HS-5 (cell line): ENCODE measurements around the gene TGFBR2.
"Not testable (repeated sequence)": the region's sequence is repeated elsewhere in the genome, so short reads cannot be mapped to it uniquely, and the experiment has no call there.

Experiments
- DNase-seq: peaks from one replicate; pipeline ENCODE4 v3.0.0-alpha.2; 2012; ENCODE audit warnings: low read depth

The TGFBR2 gene

DNA sequence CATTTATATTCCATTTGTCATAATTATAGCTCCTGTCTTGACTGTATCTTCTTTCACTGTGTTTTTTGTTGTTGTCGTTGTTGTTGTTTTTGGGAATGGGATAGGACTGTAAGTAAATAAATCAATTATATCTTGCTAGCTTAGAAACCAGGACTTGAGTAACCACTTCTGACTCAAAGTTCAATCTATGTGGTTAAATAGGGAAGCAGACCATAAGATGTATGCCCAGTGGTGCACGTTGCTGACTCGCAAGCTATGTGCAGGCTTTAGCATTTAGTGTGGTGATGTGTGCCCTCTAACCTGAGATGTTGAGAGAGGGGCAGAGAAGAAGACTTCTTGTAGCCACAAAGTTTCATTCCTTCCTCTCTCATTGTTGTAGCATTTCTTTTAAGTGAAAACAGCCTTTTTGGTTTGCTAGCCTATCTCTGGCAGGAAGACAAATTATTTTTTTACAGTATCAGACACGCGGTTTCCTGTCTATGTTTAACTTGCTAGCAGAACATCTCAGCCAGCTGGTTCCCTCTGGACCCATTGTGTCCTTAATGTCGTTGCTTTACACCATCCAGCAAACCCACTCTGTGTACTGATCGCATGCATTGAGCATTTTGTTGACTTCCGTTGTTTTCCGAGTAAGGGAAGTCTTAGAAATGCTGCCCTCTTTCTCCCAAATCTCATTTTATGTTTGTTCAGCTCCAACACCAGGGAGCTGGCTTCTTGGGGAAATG lies 52.1 kb downstream of the TGFBR2 start:
- DNase-seq: peak; percentile 80

DNA sequence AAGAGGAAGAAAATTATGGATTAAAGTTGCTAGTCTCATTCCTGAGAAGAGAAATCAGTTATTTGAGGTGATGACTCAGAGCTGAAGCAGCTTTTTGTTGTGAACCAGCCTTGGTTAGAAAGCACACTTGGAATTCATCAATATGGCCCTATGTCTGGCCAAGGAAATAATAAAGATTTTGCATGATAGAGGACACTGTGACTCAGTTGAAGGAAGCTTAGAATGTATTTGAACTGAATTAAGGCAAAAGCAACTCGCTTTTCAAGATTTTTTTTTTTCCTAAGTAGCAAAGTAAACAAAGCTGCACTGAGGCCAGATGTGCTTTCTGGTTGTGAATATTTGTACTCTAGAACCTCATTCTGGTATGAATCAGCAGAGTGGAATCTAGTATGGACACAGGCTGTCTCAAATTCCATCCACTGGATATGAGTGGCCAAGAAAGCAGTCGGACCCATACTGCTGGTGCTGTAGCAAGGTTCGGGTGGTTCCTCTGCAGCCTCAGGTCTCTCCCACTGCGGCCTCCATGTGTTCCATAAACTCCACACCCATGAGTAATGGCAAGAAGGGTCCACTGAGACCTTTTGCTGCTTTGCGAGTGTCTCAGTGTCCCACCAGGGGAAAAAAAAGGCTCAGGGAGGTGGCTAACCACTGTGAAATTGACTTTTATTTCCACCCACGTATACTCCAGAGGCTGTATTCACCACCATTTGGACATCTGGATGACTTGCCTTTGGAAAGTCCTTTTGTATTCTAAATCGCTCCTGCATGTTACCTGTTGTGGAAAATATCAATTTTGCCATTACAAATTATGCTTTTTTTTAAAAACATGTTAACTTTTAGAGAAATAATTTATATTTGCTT lies 53.1 kb downstream of the TGFBR2 start:
- DNase-seq: peak; percentile 94

DNA sequence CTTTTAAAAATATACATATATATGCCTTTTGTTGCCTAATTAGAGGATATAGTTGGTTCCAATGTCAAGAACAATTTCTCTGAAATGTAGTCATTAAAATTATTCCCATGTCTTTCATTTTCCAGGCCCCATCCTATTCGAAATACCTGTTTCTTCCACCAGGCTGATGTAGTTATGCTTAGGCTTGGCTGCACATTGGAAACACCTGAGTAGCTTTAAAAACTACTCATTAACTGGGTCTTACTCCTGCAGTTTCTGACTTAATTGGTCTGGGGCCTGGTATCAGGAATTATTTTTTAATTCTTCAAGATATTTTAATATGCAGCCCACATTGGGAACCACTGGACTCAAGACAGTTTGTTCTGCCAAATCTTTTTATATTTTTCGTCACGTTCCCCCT lies 53.7 kb downstream of the TGFBR2 start:
- DNase-seq: no peak

DNA sequence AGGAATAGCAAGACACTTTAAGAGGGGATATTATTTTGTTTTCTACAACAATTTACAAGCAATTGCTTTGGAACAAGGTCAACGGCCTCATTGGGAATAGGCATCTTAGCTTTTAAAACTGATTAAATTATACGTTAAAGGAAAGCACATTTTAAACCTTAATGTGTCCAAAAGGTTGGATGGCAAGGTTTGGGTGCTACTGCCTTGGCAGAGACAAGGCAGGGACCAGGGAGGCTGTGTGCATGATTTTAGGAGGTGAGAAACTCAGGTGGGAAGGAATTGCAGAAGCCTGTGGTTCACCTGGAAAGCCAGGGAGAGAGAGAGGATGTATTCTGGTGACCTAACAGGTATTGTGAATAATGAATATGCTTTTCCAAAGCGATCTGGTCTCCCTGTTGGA lies 54.3 kb downstream of the TGFBR2 start:
- no peak for DNase-seq

DNA sequence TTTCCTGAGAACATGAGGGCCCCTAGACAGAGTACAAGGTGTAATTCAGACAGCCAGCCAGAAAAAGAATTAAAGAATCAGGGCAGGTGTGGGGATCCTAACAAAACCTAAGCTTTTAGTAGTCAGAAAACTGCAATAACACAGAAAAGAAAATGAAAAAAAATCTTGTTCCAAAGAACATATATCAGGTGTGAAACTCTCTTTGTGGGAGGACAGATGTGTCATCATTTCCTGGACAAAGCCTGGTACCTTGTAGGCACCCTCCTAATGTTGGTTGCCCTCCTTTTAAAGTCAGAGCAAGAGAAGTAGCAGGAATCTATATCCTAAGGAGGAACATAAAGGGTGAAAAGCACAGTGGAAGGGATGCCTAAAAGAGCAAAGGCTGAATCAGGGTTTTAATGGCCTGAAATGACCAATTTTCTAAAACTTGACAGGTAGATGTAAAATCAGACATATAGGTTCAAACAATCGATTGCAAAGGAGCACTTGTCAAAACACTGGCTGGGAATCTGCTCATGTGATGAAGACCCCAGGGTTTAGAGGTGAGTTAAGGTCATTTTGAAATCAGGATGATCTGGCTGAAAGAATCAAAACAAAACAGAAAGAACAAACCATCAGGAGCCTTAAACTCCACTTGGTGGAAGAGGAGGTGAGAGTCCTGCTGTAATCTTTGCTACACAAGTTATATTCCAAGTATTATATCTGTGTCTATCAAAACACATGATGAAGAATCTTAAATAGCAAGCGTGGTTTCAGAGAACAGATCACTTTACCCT lies 54.9 kb downstream of the TGFBR2 start:
- DNase-seq: no peak

DNA sequence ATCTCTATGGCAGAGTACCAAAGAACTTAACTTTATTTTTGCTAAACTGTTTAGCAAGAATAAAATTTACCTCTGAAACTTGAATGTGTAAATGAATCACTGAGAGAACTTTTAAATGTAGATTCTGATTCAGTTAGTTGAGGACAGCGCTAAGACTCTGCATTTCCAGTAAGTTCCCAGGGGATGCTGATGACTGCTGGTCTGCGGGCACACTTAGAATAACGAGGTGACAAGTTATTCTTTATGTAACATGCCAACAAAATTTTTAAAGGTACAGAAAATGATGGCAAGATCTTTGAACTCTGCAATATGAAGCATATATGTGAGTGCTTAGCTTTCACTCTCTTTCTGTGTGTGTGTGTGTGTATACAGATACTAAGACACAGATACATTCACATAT lies 56.4 kb downstream of the TGFBR2 start:
- DNase-seq: no peak

DNA sequence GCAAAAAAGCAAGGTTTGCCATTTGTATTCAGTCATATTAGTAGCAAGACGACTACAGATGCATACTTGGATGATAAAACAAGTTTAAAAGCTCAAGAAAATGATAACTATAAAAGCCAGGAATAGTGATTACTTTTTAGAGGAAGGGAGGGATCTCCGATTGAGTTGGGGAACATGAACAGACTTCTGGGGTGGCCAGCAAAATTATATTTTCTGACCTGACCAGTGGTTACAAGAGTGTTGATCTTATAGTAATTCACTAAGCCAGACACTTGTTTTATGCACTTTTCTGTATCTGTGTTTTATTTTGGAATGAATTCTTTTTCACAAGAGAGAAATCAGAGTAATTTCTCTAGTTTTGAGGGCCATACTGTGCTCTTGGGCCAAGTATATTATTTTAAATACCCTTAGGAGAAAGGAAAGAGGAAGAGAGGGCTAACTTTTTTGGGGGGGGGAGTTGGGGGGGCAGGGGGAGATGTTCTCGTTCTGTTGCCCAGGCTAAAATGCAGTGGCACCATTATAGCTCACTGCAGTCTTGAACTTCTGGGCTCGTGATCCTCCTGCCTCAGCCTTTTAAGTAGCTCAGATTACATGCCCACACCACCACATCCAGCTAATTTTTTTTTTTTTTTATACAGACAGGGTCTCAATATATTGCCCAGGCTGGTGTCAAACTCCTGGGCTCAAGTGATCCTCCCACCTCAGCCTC lies 57.3 kb downstream of the TGFBR2 start:
- no peak for DNase-seq

DNA sequence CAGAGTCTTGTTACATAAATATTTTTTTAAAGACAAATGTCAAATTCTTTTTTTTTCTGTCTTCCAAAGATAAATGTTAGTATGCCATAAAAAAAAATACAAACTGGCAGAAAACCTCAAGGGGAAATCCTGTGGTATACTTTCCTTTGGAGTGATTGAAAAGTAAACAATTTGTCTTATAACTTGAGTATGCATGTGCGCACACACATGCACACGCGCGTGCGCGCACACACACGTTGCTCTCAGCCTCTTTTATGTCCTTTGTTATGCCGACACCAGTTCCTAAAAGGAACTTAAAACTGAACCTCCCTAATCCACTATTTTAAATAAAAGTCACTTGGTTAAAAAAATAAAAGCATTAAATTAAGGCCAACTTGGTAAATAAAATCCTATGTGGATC lies 58.1 kb downstream of the TGFBR2 start:
- DNase-seq: no peak

DNA sequence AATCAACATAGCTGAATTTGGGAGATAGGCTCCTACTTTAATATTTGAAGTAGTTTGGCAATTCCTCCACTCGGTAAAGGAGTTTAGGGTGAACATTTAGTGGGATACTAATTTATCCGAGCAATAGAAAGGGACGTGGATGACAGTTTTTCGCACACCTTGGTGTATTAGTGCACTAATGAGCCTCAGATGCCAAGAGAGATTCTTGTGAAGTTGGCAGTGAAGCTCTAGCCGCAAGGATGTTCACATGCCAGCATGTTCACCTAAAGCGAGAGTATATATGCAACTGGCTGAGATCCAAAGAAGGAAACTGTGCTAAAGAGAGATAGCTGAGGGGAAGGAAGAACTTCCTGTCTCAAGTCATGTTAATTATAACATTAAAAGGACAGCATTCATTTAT lies 58.5 kb downstream of the TGFBR2 start:
- no peak for DNase-seq

DNA sequence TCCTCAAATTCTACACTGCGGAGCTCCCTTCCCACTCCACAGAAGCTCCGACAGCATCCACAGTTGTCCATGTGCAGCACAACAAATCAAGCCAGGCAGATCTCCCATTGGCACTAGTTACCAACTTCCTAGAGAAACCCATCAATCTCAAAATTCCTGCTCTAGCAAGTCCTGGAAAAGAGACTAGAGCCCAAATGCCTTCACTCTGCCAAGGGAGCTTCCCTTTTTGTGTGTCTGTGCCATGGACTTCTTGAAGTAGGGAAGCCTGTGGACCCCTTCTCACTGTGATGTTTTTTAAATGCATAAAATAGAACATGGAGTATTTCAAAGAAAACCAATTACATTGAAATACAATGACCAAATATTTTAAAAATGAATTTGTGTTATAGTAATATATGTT lies 59.1 kb downstream of the TGFBR2 start:
- no peak for DNase-seq

DNA sequence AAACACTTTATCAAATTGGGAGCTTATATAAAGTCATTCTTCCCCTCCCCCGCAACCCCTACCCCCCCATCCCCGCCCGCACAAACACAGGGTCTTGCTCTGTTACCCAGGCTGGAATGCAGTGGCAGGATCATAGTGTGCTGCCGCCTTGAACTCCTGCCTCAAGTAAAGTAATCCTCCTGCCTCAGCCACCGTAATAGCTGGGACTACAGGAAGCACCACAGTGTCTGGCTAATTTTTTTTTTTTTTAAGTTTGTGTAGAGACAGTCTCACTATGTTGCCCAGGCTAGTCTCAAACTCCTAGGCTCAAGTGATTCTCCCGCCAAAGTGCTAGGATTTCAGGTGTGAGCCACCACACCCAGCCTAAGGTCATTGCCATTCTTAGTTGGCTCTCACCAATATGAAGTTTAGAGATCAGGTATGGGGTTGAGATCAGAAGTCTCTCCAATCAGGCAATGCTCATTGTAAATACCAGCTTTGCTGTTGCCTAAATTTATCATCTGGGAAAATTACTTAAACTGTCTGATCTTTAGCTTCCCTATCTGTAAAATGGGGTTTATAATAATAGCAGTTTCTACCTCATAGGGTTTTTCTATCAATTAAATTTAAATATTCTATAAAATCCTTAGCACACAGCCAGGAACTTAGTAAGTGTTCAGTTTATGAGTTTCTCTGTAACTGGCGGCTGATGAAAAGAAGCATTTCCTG lies 60.3 kb downstream of the TGFBR2 start:
- DNase-seq: no peak

DNA sequence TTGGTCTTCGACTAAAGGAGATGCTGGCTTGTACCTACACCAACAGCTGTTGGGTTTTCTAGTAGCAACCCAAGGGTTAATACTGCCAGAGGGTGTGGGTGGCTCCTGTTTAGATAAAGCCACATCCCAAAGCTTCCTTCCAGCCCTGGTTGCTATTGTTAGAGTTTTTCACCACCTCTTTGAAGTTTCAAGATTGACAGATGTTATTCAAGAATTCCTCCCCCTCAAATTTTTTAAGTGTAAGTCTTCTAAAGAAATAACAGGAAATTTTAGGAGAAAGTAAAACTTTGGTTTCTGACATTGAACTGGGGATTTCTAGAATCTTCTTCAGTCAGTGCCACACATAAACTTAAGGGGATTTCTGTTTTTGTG lies 60.9 kb downstream of the TGFBR2 start:
- no peak for DNase-seq

DNA sequence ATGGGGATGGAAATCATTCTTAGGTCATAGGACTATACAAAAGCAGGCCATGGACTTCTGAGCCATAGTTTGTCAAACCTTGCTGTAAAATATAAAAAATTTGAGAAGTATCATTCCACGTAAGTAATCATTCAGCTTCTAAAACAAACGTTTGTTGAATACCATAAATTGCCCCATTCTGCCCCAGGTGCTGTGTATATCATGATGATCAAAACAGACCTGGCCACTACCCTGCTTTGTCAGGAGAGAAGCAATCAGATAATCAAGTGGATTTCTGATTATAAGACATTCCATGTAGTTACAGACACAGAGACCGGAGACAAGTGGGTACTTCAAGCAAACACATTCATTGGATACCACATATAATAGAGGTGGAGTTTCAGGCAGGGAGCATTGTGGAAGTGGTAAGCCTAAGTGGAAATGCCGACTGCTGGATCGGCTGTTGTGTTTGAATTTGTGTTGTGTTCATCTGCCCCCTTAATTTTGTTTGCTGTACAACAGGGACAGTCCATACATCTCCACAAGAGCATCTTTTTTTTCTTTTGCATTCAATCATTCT lies 61.7 kb downstream of the TGFBR2 start:
- DNase-seq: no peak

DNA sequence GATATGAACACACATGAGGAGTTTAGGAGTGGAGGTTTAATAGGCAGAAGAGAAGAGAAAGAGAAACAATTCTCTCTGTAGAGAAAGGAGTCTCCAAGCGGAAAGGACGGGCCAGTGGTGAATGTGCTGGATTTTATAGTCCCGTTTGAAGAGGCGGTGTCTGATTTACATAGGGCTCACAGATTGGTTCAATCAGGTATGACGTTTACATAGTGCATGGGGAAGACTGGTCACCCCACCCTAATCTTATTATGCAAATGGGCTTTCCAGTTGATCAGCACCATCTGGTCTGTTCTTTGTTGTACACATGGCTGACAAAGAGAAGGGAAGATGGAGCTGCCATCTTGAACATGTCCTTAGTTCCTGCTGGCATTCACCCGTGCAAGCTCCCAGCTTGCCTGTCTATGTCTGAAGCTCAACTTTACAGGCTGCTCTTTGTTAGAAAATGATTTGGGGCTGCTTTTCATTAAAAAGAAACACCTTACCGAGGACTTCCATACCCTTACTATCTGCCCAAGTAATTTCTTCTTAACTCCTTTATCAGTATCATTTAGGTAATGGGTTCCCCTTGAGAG lies 63.0 kb downstream of the TGFBR2 start:
- not testable (repeated sequence) for DNase-seq

DNA sequence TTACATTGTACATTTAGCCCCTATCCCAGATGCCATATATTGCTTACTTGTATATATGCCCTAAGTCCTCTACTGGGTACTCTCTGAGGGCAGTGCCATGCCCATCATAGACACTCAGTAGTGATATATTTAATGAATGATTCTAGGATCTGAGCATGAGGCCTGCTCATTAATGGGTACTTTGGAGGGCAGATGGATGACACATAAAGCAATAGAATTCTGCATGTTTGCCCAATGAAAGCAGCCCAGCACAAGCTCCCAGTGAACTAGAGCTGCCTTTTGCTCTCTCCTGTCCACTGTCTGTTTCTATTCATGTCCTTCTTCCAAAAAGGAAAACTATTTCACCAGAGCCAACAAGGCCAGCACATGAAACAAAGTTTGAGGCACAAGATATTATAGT lies 63.9 kb downstream of the TGFBR2 start:
- no peak for DNase-seq

DNA sequence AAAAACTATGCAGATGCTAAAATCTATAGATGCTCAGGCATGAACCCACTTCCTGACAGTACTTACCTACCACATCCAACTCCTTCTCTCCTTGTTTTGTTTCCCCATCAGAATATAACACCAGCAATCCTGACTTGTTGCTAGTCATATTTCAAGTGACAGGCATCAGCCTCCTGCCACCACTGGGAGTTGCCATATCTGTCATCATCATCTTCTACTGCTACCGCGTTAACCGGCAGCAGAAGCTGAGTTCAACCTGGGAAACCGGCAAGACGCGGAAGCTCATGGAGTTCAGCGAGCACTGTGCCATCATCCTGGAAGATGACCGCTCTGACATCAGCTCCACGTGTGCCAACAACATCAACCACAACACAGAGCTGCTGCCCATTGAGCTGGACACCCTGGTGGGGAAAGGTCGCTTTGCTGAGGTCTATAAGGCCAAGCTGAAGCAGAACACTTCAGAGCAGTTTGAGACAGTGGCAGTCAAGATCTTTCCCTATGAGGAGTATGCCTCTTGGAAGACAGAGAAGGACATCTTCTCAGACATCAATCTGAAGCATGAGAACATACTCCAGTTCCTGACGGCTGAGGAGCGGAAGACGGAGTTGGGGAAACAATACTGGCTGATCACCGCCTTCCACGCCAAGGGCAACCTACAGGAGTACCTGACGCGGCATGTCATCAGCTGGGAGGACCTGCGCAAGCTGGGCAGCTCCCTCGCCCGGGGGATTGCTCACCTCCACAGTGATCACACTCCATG lies 65.3 kb downstream of the TGFBR2 start:
- no peak for DNase-seq

DNA sequence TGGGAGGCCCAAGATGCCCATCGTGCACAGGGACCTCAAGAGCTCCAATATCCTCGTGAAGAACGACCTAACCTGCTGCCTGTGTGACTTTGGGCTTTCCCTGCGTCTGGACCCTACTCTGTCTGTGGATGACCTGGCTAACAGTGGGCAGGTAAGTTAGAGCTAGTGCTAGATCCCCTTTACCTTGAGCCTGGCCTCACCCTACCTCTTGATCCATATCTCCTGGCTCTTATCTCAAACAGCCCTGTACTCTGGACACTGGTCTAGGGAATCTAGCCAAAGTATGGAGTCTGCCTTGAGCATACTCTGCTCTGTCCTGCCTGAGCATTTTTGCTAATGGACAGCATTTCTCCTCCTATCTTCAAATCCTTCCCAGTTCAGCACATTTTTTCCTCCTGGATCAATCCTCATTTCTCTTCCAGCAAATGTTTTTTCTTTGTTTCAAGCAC lies 65.9 kb downstream of the TGFBR2 start:
- DNase-seq: no peak

DNA sequence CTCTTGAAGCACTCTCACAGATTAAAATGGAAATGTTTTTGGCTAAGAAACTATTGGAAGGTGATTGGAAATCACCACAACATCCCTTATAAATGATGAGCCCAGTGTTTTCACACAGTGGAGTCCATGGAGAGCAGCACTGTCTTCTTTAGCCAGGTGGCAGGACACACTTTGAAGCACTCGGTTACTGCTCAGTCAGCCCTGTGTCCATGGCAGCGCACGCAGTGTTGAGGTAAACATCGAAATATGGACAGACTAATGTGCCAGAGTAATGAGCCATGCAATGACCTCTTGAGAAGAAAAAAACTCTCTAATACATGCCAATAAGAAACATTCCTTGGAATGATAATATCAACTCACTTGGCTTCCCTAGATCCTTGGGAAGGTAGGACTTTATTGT lies 66.6 kb downstream of the TGFBR2 start:
- no peak for DNase-seq

DNA sequence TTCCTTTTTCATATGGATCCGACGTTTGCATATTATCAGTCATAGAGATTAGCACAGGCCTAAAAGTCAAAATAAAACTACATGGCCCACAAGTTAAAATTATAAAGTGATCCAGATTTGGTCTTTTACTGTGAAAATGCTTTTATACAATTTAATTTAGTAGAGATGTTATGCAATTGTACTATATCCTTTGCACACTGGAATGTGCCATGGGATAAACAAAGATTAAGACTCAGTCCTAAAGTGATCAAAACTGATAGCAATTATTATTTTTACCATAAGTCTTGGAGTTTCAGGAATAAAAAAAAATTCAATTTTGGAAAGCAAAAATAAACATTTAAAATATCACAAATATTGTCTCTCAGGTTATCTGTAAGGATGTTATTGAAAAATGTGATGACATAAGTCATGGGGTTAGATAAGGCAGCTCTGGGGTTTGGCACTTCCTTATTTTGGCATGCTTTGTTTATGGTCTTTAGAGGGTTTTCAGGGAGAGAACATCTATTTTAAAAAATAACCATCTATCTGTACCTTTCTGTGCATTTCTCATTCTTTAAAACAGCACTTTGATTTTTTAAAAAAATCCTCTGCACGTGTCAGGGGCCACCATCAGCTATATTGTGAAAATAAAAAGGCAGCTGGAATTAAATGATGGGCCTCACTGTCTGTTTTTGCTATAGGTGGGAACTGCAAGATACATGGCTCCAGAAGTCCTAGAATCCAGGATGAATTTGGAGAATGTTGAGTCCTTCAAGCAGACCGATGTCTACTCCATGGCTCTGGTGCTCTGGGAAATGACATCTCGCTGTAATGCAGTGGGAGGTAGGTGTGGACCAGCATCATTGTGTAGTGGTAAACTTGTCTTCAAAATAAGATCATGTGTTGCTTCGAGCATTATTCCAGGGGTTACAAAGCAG lies 67.3 kb downstream of the TGFBR2 start:
- no peak for DNase-seq
